NT2/D1 (cell line): Measurements from ENCODE around the gene BRIP1.

Source experiments
- DNase-seq: peaks from one replicate; pipeline ENCODE4 v3.0.0-alpha.2; 2011; ENCODE audit warnings: low read depth, low spot score
- H3K27me3 ChIP-seq: 2 replicates; pipeline ENCODE4 v1.6.0; 2011; ENCODE audit warnings: mild to moderate bottlenecking; ENCODE audit not compliant: insufficient read length, insufficient read depth
- H3K36me3 ChIP-seq: 2 replicates; pipeline ENCODE4 v1.6.1; 2011; ENCODE audit warnings: mild to moderate bottlenecking, low read length, mixed read lengths; ENCODE audit not compliant: insufficient read depth, insufficient read length
- H3K4me1 ChIP-seq: 2 replicates; pipeline ENCODE4 v1.5.1; 2011; ENCODE audit not compliant: insufficient read depth, insufficient read length
- H3K4me3 ChIP-seq: 2 replicates; pipeline ENCODE4 v1.5.1; 2011; ENCODE audit warnings: low read depth; ENCODE audit not compliant: insufficient read length
- H3K9ac ChIP-seq: 2 replicates; pipeline ENCODE4 v1.6.0; 2011; ENCODE audit warnings: low read depth; ENCODE audit not compliant: insufficient read length
- H3K9me3 ChIP-seq: 2 replicates; pipeline ENCODE4 v1.5.1; 2011; ENCODE audit warnings: mild to moderate bottlenecking, low read length; ENCODE audit not compliant: insufficient read depth
- SUZ12 ChIP-seq: IDR thresholded peaks from 2 replicates; pipeline ENCODE4 v1.6.1; 2011; ENCODE audit not compliant: insufficient read length, insufficient read depth; ENCODE audit errors: extremely low read depth
- YY1 ChIP-seq: IDR thresholded peaks from 2 replicates; pipeline ENCODE4 v1.6.1; 2011; ENCODE audit not compliant: insufficient read length, insufficient read depth
- ZNF274 ChIP-seq: IDR thresholded peaks from 2 replicates; pipeline ENCODE4 v1.6.1; 2011; ENCODE audit warnings: mild to moderate bottlenecking, low read depth, low read length

The BRIP1 gene

GRCh38 chr17:61818225-61818624 lies 45.1 kb downstream of the BRIP1 start:
- H3K36me3 ChIP-seq = peaks cover 17% of the 10 kb centered on the region
- no peak overlapping the region for H3K4me3 ChIP-seq
- H3K9ac ChIP-seq = no peak overlapping the region
- H3K4me1 ChIP-seq = no peaks in the 10 kb centered on the region
- TF ChIP-seq ZNF274 = no peak
- peaks cover 5% of the 10 kb centered on the region for H3K9me3 ChIP-seq
- DNase-seq = no peak
- no peaks in the 10 kb centered on the region for H3K27me3 ChIP-seq

- TF ChIP-seq SUZ12 = no peak
- TF ChIP-seq YY1 = no peak
- TF ChIP-seq ZNF274 = no peak
- Histone ChIP-seq H3K36me3 (peaks cover 17% of the 10 kb centered on the region), H3K4me3 (no peak overlapping the region), H3K4me1 (no peaks in the 10 kb centered on the region), H3K9ac (no peak overlapping the region), H3K27me3 (no peaks in the 10 kb centered on the region), H3K9me3 (peaks cover 5% of the 10 kb centered on the region)
- no peak for DNase-seq
These were observed 45.9 kb downstream of the BRIP1 start for GRCh38 chr17:61817452-61817851.

GRCh38 chr17:61816538-61816937 lies 46.8 kb downstream of the BRIP1 start:
- Histone ChIP-seq H3K27me3 (no peaks in the 10 kb centered on the region), H3K9me3 (peaks cover 5% of the 10 kb centered on the region; the same call in 1 of the 2 replicates), H3K4me1 (no peaks in the 10 kb centered on the region), H3K4me3 (no peak overlapping the region), H3K9ac (no peak overlapping the region), H3K36me3 (peaks cover 12% of the 10 kb centered on the region)
- no peak for DNase-seq
- TF ChIP-seq ZNF274 (no peak), SUZ12 (no peak), YY1 (no peak)

- DNase-seq = no peak
- H3K36me3 ChIP-seq = peaks cover 7% of the 10 kb centered on the region
- TF ChIP-seq ZNF274 (no peak), YY1 (no peak), SUZ12 (no peak)
These were observed 47.3 kb downstream of the BRIP1 start for GRCh38 chr17:61815863-61816503.

GRCh38 chr17:61814485-61814884 lies 48.8 kb downstream of the BRIP1 start:
- H3K9ac ChIP-seq = no peak overlapping the region
- H3K4me1 ChIP-seq = no peaks in the 10 kb centered on the region
- no peak for TF ChIP-seq SUZ12
- TF ChIP-seq YY1 = no peak
- no peak for TF ChIP-seq ZNF274
- H3K36me3 ChIP-seq = peaks cover 4% of the 10 kb centered on the region
- DNase-seq = no peak
- H3K9me3 ChIP-seq = no peaks in the 10 kb centered on the region
- no peaks in the 10 kb centered on the region for H3K27me3 ChIP-seq
- no peak overlapping the region for H3K4me3 ChIP-seq

More at GRCh38 chr17:61815863-61816503, 47.3 kb downstream of the BRIP1 start:
- H3K27me3 ChIP-seq = no peaks in the 10 kb centered on the region
- H3K4me1 ChIP-seq = no peaks in the 10 kb centered on the region
- H3K9ac ChIP-seq = no peak overlapping the region
- H3K4me3 ChIP-seq = no peak overlapping the region
- peaks cover 1% of the 10 kb centered on the region; the same call in 1 of the 2 replicates for H3K9me3 ChIP-seq

DNA sequence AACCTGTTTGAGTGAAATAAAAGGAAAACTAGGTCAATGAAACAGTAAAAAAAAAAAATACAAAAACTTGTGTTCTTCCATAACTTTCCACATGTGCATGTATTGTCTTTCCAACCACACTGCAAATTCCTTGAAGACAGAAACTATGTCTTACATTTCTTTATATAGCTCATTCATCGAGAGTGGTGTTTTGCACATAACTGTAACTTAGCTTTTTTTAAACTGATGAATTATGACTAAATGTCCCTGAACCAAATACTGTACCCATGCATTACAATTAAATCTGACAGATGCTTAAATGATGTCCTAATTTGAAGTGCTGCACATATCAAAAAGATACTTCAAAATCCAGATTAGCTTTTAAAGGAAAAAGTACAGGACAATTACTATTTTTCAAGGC lies 50.1 kb downstream of the BRIP1 start:
- H3K9ac ChIP-seq = no peak overlapping the region
- no peaks in the 10 kb centered on the region for H3K4me1 ChIP-seq
- H3K27me3 ChIP-seq = no peaks in the 10 kb centered on the region
- H3K36me3 ChIP-seq = peaks cover 9% of the 10 kb centered on the region
- H3K4me3 ChIP-seq = no peak overlapping the region
- no peaks in the 10 kb centered on the region for H3K9me3 ChIP-seq
- TF ChIP-seq SUZ12 (no peak), ZNF274 (no peak), YY1 (no peak)
- DNase-seq = no peak

DNA sequence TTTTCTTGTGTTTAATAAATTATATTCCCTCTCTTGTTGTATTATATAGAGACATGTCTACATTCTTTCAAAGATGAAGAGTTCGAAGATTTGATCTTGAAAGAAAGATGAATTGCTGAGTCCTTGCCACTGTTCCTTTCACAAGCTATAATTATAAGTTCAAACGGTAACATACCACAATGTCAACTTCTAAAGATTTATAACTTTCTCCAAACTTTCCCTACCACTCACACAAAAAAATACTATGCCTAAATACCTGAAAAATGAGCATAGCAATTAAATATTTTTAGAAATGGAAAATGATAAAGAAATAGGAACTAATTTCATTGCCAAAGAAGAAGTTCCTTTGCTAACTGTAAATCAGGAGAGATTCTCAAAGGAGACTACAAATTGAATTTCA lies 50.6 kb downstream of the BRIP1 start:
- Histone ChIP-seq H3K4me1 (no peaks in the 10 kb centered on the region), H3K27me3 (no peaks in the 10 kb centered on the region), H3K9ac (no peak overlapping the region), H3K4me3 (no peak overlapping the region), H3K9me3 (no peaks in the 10 kb centered on the region), H3K36me3 (peaks cover 13% of the 10 kb centered on the region)
- TF ChIP-seq ZNF274 (no peak), YY1 (no peak), SUZ12 (no peak)
- no peak for DNase-seq

- Histone ChIP-seq H3K36me3 (peaks cover 9% of the 10 kb centered on the region), H3K4me1 (no peaks in the 10 kb centered on the region), H3K9me3 (no peaks in the 10 kb centered on the region), H3K4me3 (no peak overlapping the region), H3K9ac (no peak overlapping the region), H3K27me3 (no peaks in the 10 kb centered on the region)
- no peak for DNase-seq
- TF ChIP-seq YY1 = no peak
- no peak for TF ChIP-seq ZNF274
- no peak for TF ChIP-seq SUZ12
These were observed 53.4 kb downstream of the BRIP1 start for GRCh38 chr17:61809816-61810392.
